H1 (cell line): ENCODE measurements around the gene CDC45. TPM values are rescaled to one million over a fixed set of nuclear protein-coding genes. Genes with fewer than 3 reads are reported as not detected.

ENCODE experiments used
- CTCF ChIA-PET: fragments of 300-600 bp; sonication (Branson Sonifier 250); formaldehyde crosslinking; loops from one replicate; lab custom pipeline; 2021; ENCODE audit not compliant: partially characterized antibody; lab: Charles Lee
- POLR2A ChIA-PET: fragments of 300-600 bp; sonication (Branson Sonifier 250); formaldehyde crosslinking; loops from one replicate; lab custom pipeline; 2021; ENCODE audit warnings: inconsistent platforms; ENCODE audit not compliant: partially characterized antibody; lab: Charles Lee
- DNase-seq, 2 experiments: peaks; one replicate each; pipeline versions ENCODE4 v3.0.0 to v3.0.0-alpha.2; 2010 to 2022; ENCODE audit warnings: low spot score in 2 of 2, low read depth in 1 of 2, mixed read lengths in 1 of 2
- FAIRE-seq: peaks from 2 replicates; lab custom pipeline; 2011; peaks lifted over from hg19 to GRCh38; lab: Jason Lieb, UNC
- H2AFZ ChIP-seq: 2 replicates; pipeline ENCODE4 v1.8.1; 2012; ENCODE audit warnings: low read length, inconsistent platforms
- H2AK5ac ChIP-seq: 2 replicates; pipeline ENCODE4 v1.6.1; 2013; ENCODE audit warnings: low read depth, low read length
- H2BK120ac ChIP-seq: replicated peaks from 2 replicates; pipeline ENCODE3; 2013; ENCODE audit warnings: low read depth, low read length, inconsistent platforms
- H2BK12ac ChIP-seq: 2 replicates; pipeline ENCODE4 v1.6.1; 2013; ENCODE audit warnings: low read depth, low read length
- H2BK15ac ChIP-seq: 2 replicates; pipeline ENCODE4 v1.6.1; 2013; ENCODE audit warnings: low read length
- H2BK20ac ChIP-seq: 2 replicates; pipeline ENCODE4 v1.6.1; 2013; ENCODE audit warnings: low read length
- H2BK5ac ChIP-seq: 2 replicates; pipeline ENCODE4 v1.6.1; 2013; ENCODE audit warnings: low read depth, low read length
- H3K14ac ChIP-seq: 2 replicates; pipeline ENCODE4 v1.6.1; 2013; ENCODE audit warnings: inconsistent platforms; ENCODE audit not compliant: insufficient read length
- H3K18ac ChIP-seq: 2 replicates; pipeline ENCODE4 v1.6.1; 2013; ENCODE audit warnings: low read length; ENCODE audit errors: extremely low read depth
- H3K23ac ChIP-seq: 2 replicates; pipeline ENCODE4 v1.6.1; 2013; ENCODE audit warnings: inconsistent platforms; ENCODE audit not compliant: insufficient read length
- H3K23me2 ChIP-seq: 2 replicates; pipeline ENCODE4 v1.6.1; 2013; ENCODE audit warnings: low read depth, low read length
- H3K27ac ChIP-seq: 2 replicates; pipeline ENCODE4 v1.6.1; 2011; ENCODE audit warnings: low read depth, low read length, inconsistent platforms
- H3K27me3 ChIP-seq, 4 experiments: replicated peaks in 1 of 4; 1 replicate in 1 of 4; 2 replicates in 3 of 4; pipeline versions ENCODE4 v1.6.1 to v1.8.1; 2011 to 2013; ENCODE audit warnings: low read length in 3 of 4, mild to moderate bottlenecking in 3 of 4, inconsistent platforms in 2 of 4, mixed read lengths in 2 of 4, moderate library complexity in 1 of 4; ENCODE audit not compliant: control insufficient read depth in 3 of 4, insufficient read depth in 3 of 4; ENCODE audit errors: extremely low read depth in 1 of 4
- H3K36me3 ChIP-seq, 4 experiments: 2 replicates each; pipeline versions ENCODE4 v1.6.1 to v1.8.1; 2011 to 2013; ENCODE audit warnings: mild to moderate bottlenecking in 4 of 4, low read length in 3 of 4, moderate library complexity in 2 of 4, control low read depth in 1 of 4, inconsistent platforms in 1 of 4; ENCODE audit not compliant: insufficient read depth in 4 of 4, control insufficient read depth in 2 of 4
- H3K4ac ChIP-seq: replicated peaks from 2 replicates; pipeline ENCODE3; 2013; ENCODE audit warnings: low read length, low read depth, mixed read lengths, inconsistent platforms; ENCODE audit not compliant: insufficient read length
- H3K4me1 ChIP-seq, 4 experiments: replicated peaks in 1 of 4; 1 replicate in 1 of 4; 2 replicates in 3 of 4; pipeline versions ENCODE4 v1.6.1 to v1.8.1; 2011 to 2013; ENCODE audit warnings: low read length in 3 of 4, inconsistent platforms in 2 of 4, mixed read lengths in 1 of 4; ENCODE audit not compliant: insufficient read depth in 4 of 4, control insufficient read depth in 3 of 4
- H3K4me2 ChIP-seq, 2 experiments: 2 replicates each; pipeline versions ENCODE4 v1.6.1 to v1.8.1; 2011 to 2013; ENCODE audit warnings: low read depth in 2 of 2, low read length in 2 of 2, control low read depth in 1 of 2, inconsistent platforms in 1 of 2, mild to moderate bottlenecking in 1 of 2; ENCODE audit not compliant: insufficient read depth in 1 of 2
- H3K4me3 ChIP-seq, 4 experiments: fragments of 200-600, 300-600 bp in 1 of 4; sonication (generic), shearing (Covaris generic), sonication (Bioruptor Twin) in 1 of 4; 2 replicates each; pipeline versions ENCODE4 v1.5.1 to v1.8.1; 2011 to 2016; ENCODE audit warnings: low read length in 4 of 4, low read depth in 3 of 4, control low read depth in 2 of 4, inconsistent platforms in 2 of 4, mild to moderate bottlenecking in 2 of 4, mixed read lengths in 1 of 4, moderate library complexity in 1 of 4; ENCODE audit not compliant: insufficient read depth in 2 of 4; ENCODE audit errors: extremely low read depth in 1 of 4
- H3K56ac ChIP-seq: replicated peaks from 2 replicates; pipeline ENCODE3; 2013; ENCODE audit warnings: low read depth, mild to moderate bottlenecking, mixed read lengths, low read length, inconsistent platforms; ENCODE audit not compliant: insufficient read length
- H3K79me1 ChIP-seq: 2 replicates; pipeline ENCODE4 v1.6.1; 2013; ENCODE audit warnings: low read depth, low read length, control low read depth
- H3K79me2 ChIP-seq, 2 experiments: 2 replicates each; pipeline versions ENCODE4 v1.6.1 to v1.8.1; 2012 to 2013; ENCODE audit warnings: low read length in 2 of 2, mild to moderate bottlenecking in 2 of 2, inconsistent platforms in 1 of 2; ENCODE audit not compliant: insufficient read depth in 2 of 2, control insufficient read depth in 1 of 2
- H3K9ac ChIP-seq, 4 experiments: replicated peaks in 1 of 4; 1 replicate in 1 of 4; 2 replicates in 3 of 4; pipeline versions ENCODE4 v1.6.1 to v1.8.1; 2011 to 2013; ENCODE audit warnings: low read depth in 3 of 4, low read length in 3 of 4, control low read depth in 2 of 4, mild to moderate bottlenecking in 2 of 4, moderate library complexity in 2 of 4, inconsistent platforms in 1 of 4; ENCODE audit errors: extremely low read depth in 1 of 4
- H3K9me3 ChIP-seq, 2 experiments: 2 replicates each; pipeline versions ENCODE4 v1.6.1 to v1.8.1; 2012 to 2013; ENCODE audit warnings: mild to moderate bottlenecking in 2 of 2, moderate library complexity in 2 of 2, control low read depth in 1 of 2, inconsistent platforms in 1 of 2, low read depth in 1 of 2, low read length in 1 of 2, mixed read lengths in 1 of 2; ENCODE audit not compliant: insufficient read depth in 2 of 2
- H4K20me1 ChIP-seq, 2 experiments: replicated peaks in 1 of 2; 2 replicates each; pipeline versions ENCODE3 to v1.8.1; 2011 to 2013; ENCODE audit warnings: inconsistent platforms in 2 of 2, low read length in 2 of 2, mild to moderate bottlenecking in 1 of 2; ENCODE audit not compliant: insufficient read depth in 2 of 2, control insufficient read depth in 1 of 2
- H4K5ac ChIP-seq: 2 replicates; pipeline ENCODE4 v1.6.1; 2013; ENCODE audit warnings: low read length, low read depth, mixed read lengths, inconsistent platforms; ENCODE audit not compliant: insufficient read length
- H4K8ac ChIP-seq: 2 replicates; pipeline ENCODE4 v1.8.0; 2013; ENCODE audit warnings: mild to moderate bottlenecking, moderate library complexity, low read length, inconsistent platforms; ENCODE audit not compliant: insufficient read depth; ENCODE audit errors: extremely low read depth
- H4K91ac ChIP-seq: replicated peaks from 2 replicates; pipeline ENCODE3; 2013; ENCODE audit warnings: low read length, mixed read lengths, inconsistent platforms; ENCODE audit not compliant: insufficient read length
- CBX8 ChIP-seq: fragments of 300-800, 300-1000 bp; sonication (generic); IDR thresholded peaks from 2 replicates; pipeline ENCODE4 v1.7.1; 2016; ENCODE audit warnings: low read depth, low read length, borderline replicate concordance
- JUND ChIP-seq: IDR thresholded peaks from 2 replicates; pipeline ENCODE4 v1.6.1; 2011; ENCODE audit warnings: mild to moderate bottlenecking, improper control_type of control experiment, low read length
- WGBS, 2 experiments: shearing (Covaris generic) in 1 of 2; methylation state at CpG; one replicate each; pipeline versions ENCODE4 v1.1.6 to v1.1.7; 2013 to 2015; ENCODE audit warnings: low lambda C conversion rate in 2 of 2, mixed read lengths in 2 of 2, inconsistent platforms in 1 of 2, low coverage in 1 of 2, missing lambda C conversion rate in 1 of 2; ENCODE audit not compliant: insufficient replicate concordance in 2 of 2, insufficient coverage in 1 of 2, insufficient read length in 1 of 2; ENCODE audit errors: extremely low coverage in 1 of 2, missing lambda C conversion rate in 1 of 2; 5-methylcytosine and 5-hydroxymethylcytosine counted together
- polyA plus RNA-seq, 7 experiments: library from polyadenylated mRNA; depleted of rRNA in 3 of 7; stranded (reverse) in 5 of 7; unstranded in 2 of 7; fragments of >200 nt in 5 of 7; fragments of 200-250 nt in 2 of 7; gene quantifications; 1 replicate in 5 of 7; 2 replicates in 1 of 7; 4 replicates in 1 of 7; pipeline versions ENCODE4 v1.2.1 to v1.2.3, GENCODE V29; 2011 to 2013; ENCODE audit warnings: missing spikeins in 2 of 7, mixed read lengths in 2 of 7
- total RNA-seq: library from RNA; stranded (reverse); fragmentation: NEBNext Ultra II Directional; extraction: Animal tissue kit (Norgen Biotek cat#: 25700); gene quantifications from 2 replicates; pipeline ENCODE4 v1.2.1, GENCODE V29; 2021

The CDC45 gene
- total and polyA plus RNA-seq, 2 of the 8 experiments (the other 6 are each of a cell fraction or from before 2014, with no cell fraction given): 31.9 to 37.7 TPM

- Histone ChIP-seq H4K8ac (no peak overlapping the region), H3K9me3 (no peaks in the 10 kb centered on the region), H3K27ac (no peak overlapping the region), H3K18ac (no peak overlapping the region), H3K4me1 (peaks cover 0 to 8% (median 3%) of the 10 kb centered on the region in 4 experiments; a peak in 2 of 7 replicates), H2BK120ac (no peak overlapping the region), H3K79me2 (peaks cover 3 to 14% of the 10 kb centered on the region in 2 experiments; a peak in 3 of 4 replicates), H2AK5ac (no peak overlapping the region), H3K27me3 (no peaks in the 10 kb centered on the region; a peak in 2 of 7 replicates), H4K91ac (no peak overlapping the region), H3K4ac (no peak overlapping the region), H3K4me2 (no peak overlapping the region), H2BK15ac (no peak overlapping the region), H3K23me2 (peaks cover 7% of the 10 kb centered on the region; the same call in 1 of the 2 replicates), H3K9ac (no peak overlapping the region), H2BK5ac (no peak overlapping the region), H4K5ac (no peak overlapping the region), H3K14ac (no peak overlapping the region), H2AFZ (no peak overlapping the region), H4K20me1 (peaks cover 9 to 15% of the 10 kb centered on the region in 2 experiments), H3K4me3 (no peak overlapping the region), H3K79me1 (peaks cover 2% of the 10 kb centered on the region; the same call in 1 of the 2 replicates), H2BK20ac (no peak overlapping the region), H3K56ac (no peak overlapping the region), H3K23ac (no peak overlapping the region), H2BK12ac (no peak overlapping the region), H3K36me3 (peaks cover 7 to 41% (median 28%) of the 10 kb centered on the region in 4 experiments)
- TF ChIP-seq JUND: no peak
- no peak for TF ChIP-seq CBX8
- FAIRE-seq: no peak
- 92% methylated on average over 8 of the region's 8 CpGs; no CpG with 5 or more reads in 1 of the 2 experiments for whole genome bisulfite sequencing, 2 experiments
- POLR2A ChIA-PET: interaction anchor here (0.7 to 2.9 kb wide), 12 partner anchors 12 to 82 kb away, joined by 3 to 9 read pairs (median 4); partner anchors contain the start of genes CDC45, HIRA, MRPL40 and UFD1
- CTCF ChIA-PET: interaction anchor here (0.8 to 2.0 kb wide), 5 partner anchors 24 to 182 kb away, joined by 3 to 6 read pairs (median 4); no protein-coding TSS in a partner anchor
- no peak for DNase-seq
These were observed 29.2 kb upstream of the CDC45 start for GRCh38 chr22:19450363-19451175.
